ENCODE data around the gene ABHD12B. TPM values are rescaled to one million over a fixed set of nuclear protein-coding genes. Genes with fewer than 3 reads are reported as not detected.

The ABHD12B gene
- total and polyA plus RNA-seq, 2 experiments from 2014 or later: 9.0 to 52.8 TPM

- H3K27ac ChIP-seq (ENCODE audit: low read depth): no peak overlapping the region
- H3K79me2 ChIP-seq (replicated peaks; ENCODE audit: insufficient read depth): peaks cover 6% of the 10 kb centered on the region
- H3K4me2 ChIP-seq: no peak overlapping the region
- TF ChIP-seq STAT1 (IDR thresholded peaks at IDR 0.05; ENCODE audit: unreplicated experiment): no peak
- no peak for TF ChIP-seq ZNF114 (CRISPR knock-in tag; IDR thresholded peaks at IDR 0.05)
- no peak for TF ChIP-seq JUNB (IDR thresholded peaks at IDR 0.05; ENCODE audit: unreplicated experiment)
- H3F3A ChIP-seq (replicated peaks; ENCODE audit: low read depth): no peaks in the 10 kb centered on the region; the same call in 1 of the 2 replicates
- Mint-ChIP-seq H3K9me3 (no peaks in the 10 kb centered on the region), H3K4me3 (no peak overlapping the region), H3K27ac (no peak overlapping the region), H3K27me3 (ENCODE audit: insufficient read depth, low read depth, poor library complexity) (no peaks in the 10 kb centered on the region), H3K36me3 (ENCODE audit: low read depth) (peaks cover 21% of the 10 kb centered on the region), H3K4me1 (peaks cover 4% of the 10 kb centered on the region; the same call in 2 of the 3 replicates)
- H4K20me1 ChIP-seq (replicated peaks; ENCODE audit: insufficient read depth): peaks cover 5% of the 10 kb centered on the region; the same call in 1 of the 2 replicates
- no peak overlapping the region for H3K4me3 ChIP-seq
- H2AFZ ChIP-seq: no peak overlapping the region
- DNase-seq (ENCODE audit: low spot score) (no peak), ATAC-seq (no peak)
- no peaks in the 10 kb centered on the region for H3K4me1 ChIP-seq (ENCODE audit: insufficient read depth)
- H3K36me3 ChIP-seq (ENCODE audit: insufficient read depth): peaks cover 14% of the 10 kb centered on the region; the same call in 1 of the 2 replicates
- no peaks in the 10 kb centered on the region for H3K27me3 ChIP-seq (ENCODE audit: insufficient read depth)
- H3K9me2 ChIP-seq (ENCODE audit: insufficient read depth): no peaks in the 10 kb centered on the region
These were observed 65.9 kb downstream of the ABHD12B start for GRCh38 chr14:50937800-50938199.

GRCh38 chr14:50941151-50941550, 69.3 kb downstream of the ABHD12B start:
- Histone ChIP-seq H2AFZ (no peak overlapping the region), H3K27ac (ENCODE audit: low read depth) (no peak overlapping the region), H3K4me1 (ENCODE audit: insufficient read depth) (peaks cover 11% of the 10 kb centered on the region), H3K4me3 (no peak overlapping the region), H3K36me3 (ENCODE audit: insufficient read depth) (0 out of 2 replicates have a peak, but pooled peaks cover 4% of the 10 kb centered on the region), H3K27me3 (ENCODE audit: insufficient read depth) (peaks cover 8% of the 10 kb centered on the region; the same call in 1 of the 2 replicates), H3K79me2 (replicated peaks; ENCODE audit: insufficient read depth) (peaks cover 6% of the 10 kb centered on the region), H4K20me1 (replicated peaks; ENCODE audit: insufficient read depth) (no peaks in the 10 kb centered on the region), H3K9me2 (ENCODE audit: insufficient read depth) (no peaks in the 10 kb centered on the region), H3F3A (replicated peaks; ENCODE audit: low read depth) (peaks cover 5% of the 10 kb centered on the region; the same call in 1 of the 2 replicates), H3K4me2 (no peak overlapping the region)
- Mint-ChIP-seq H3K4me3 (no peak overlapping the region), H3K36me3 (ENCODE audit: low read depth) (peaks cover 12% of the 10 kb centered on the region), H3K27ac (no peak overlapping the region; the same call in 1 of the 2 replicates), H3K9me3 (no peaks in the 10 kb centered on the region; the same call in 2 of the 3 replicates), H3K27me3 (ENCODE audit: insufficient read depth, low read depth, poor library complexity) (peaks cover 9% of the 10 kb centered on the region), H3K4me1 (peaks cover 9% of the 10 kb centered on the region)
- no peak for DNase-seq (ENCODE audit: low spot score)
- ATAC-seq: no peak
- TF ChIP-seq REST (IDR thresholded peaks at IDR 0.05; ENCODE audit: unreplicated experiment) (no peak), CTCF (conservative IDR thresholded peaks at IDR 0.05; ENCODE audit: low read depth in 2 of 2) (no peak), JUNB (IDR thresholded peaks at IDR 0.05; ENCODE audit: unreplicated experiment) (no peak), ZNF114 (CRISPR knock-in tag; IDR thresholded peaks at IDR 0.05) (no peak), ZNF462 (CRISPR knock-in tag; IDR thresholded peaks at IDR 0.05) (no peak), CREB1 (CRISPR knock-in tag; IDR thresholded peaks at IDR 0.05; ENCODE audit: low read depth) (no peak), POLR2AphosphoS5 (IDR thresholded peaks at IDR 0.05; ENCODE audit: low read depth) (no peak), EZH2 (IDR thresholded peaks at IDR 0.05; ENCODE audit: low read depth, unreplicated experiment) (no peak)

All from GM23338 (cell line).